ENCODE results near the gene EMX1. TPM values are rescaled to one million over a fixed set of nuclear protein-coding genes. Genes with fewer than 3 reads are reported as not detected.

EMX1 gene
- total RNA-seq, 1 experiment from 2014 or later: not detected

DNA sequence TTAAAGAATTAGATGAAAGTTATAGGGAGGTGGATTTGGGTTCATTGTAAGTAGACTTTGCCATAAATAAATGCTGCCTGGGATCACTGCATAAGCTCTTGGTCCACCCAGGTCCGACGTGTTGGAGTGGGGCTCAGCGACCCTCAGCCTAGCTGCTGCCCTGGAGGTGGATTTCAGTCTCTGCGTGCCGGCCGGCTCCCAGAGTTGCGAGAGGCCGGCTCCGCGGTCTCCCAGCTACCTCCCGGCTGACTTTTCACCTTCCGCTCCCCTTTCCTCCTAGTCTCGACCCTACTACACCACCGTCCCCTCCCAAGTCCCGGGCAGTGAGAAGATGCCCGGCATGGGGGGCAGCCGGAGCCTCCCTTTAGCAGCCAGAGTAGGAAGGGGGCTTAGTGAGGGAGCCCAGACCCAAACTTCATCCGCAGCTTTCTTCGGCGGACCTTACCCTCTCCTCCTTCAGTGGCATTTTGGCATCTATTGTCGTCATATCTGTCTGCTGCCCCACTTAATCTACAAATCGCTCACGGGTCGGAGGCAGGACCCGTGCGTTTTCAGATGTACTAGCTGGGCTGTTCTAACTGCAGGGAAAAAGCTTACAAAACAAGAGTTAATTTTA, 8.1 kb downstream of the EMX1 start:
- Mint-ChIP-seq H3K36me3 (ENCODE audit: insufficient read depth, unreplicated experiment) (no peaks in the 10 kb centered on the region), H3K9me3 (ENCODE audit: low read depth, unreplicated experiment) (no peaks in the 10 kb centered on the region), H3K27ac (ENCODE audit: unreplicated experiment) (no peak overlapping the region), H3K27me3 (ENCODE audit: unreplicated experiment) (peaks cover 35% of the 10 kb centered on the region), H3K4me1 (ENCODE audit: low read depth, unreplicated experiment) (no peaks in the 10 kb centered on the region), H3K4me3 (ENCODE audit: low read depth, unreplicated experiment) (no peak overlapping the region)
- BruUV-seq (replicated peaks): no TSS peak
- DNase-seq: no peak
- intact Hi-C loops (cut with micrococcal nuclease; ENCODE audit: unreplicated experiment): no loop called here
- CTCF ChIA-PET: interaction anchor here (1.3 kb wide), 1 partner anchor 10 kb away, joined by 3 read pairs; no protein-coding TSS in a partner anchor
- TF ChIP-seq, protein P1, sequence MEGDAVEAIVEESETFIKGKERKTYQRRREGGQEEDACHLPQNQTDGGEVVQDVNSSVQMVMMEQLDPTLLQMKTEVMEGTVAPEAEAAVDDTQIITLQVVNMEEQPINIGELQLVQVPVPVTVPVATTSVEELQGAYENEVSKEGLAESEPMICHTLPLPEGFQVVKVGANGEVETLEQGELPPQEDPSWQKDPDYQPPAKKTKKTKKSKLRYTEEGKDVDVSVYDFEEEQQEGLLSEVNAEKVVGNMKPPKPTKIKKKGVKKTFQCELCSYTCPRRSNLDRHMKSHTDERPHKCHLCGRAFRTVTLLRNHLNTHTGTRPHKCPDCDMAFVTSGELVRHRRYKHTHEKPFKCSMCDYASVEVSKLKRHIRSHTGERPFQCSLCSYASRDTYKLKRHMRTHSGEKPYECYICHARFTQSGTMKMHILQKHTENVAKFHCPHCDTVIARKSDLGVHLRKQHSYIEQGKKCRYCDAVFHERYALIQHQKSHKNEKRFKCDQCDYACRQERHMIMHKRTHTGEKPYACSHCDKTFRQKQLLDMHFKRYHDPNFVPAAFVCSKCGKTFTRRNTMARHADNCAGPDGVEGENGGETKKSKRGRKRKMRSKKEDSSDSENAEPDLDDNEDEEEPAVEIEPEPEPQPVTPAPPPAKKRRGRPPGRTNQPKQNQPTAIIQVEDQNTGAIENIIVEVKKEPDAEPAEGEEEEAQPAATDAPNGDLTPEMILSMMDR (IDR thresholded peaks at IDR 0.05; ENCODE audit: unreplicated experiment): no peak

DNA sequence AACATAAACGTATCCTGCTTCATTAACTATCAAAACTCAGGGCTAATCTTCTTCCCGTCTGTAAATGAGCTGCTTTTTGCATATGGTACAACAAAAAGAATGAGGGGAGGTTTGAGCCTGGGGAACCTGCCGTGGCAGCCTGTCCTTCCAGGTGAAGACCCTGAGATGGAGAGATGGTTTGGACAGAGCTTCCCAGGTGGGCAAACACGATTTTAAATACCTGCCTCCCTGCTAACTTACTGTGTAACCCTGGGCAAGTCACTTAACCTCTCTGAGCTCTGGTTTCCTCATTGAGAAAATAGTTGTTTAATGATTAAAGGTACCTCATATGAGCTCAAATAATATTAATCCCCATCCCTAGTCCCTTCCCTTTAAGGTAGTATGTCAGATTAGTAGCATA, 9.0 kb downstream of the EMX1 start:
- peaks cover 32% of the 10 kb centered on the region for H3K27me3 Mint-ChIP-seq (ENCODE audit: unreplicated experiment)
- no peaks in the 10 kb centered on the region for H3K36me3 Mint-ChIP-seq (ENCODE audit: insufficient read depth, unreplicated experiment)
- H3K4me3 Mint-ChIP-seq (ENCODE audit: low read depth, unreplicated experiment): no peak overlapping the region

DNA sequence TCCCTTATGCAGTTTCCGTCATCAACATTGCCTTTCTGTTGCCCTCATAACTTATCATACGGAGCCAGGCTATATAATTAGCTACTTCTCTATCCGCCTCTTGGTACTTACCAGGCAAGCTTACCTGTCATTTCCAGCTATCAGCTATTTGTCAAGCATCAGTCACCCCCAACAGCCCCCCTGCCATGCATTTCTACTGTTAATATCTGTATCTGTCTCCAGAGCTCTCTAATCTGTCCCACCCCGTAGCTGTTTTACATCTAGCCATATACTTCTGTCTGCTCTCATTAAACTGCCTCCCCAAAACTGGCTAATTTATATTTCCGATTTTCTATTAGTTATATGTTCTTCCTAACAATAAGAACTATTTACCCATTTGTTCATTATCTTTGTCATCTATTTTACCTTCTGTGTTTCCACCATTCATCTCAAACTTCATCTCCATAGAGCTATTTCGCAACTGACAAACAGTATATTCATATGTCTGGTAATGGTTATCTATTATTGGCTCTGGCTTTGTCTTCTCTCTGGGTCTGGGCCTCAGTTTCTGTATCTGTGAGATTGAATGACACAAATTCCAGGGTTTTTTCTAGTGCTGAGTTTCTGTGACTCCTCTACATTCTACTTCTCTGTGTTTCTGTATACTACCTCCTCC, 9.6 kb downstream of the EMX1 start:
- H3K27ac Mint-ChIP-seq (ENCODE audit: unreplicated experiment): no peak overlapping the region
- no peaks in the 10 kb centered on the region for H3K4me1 Mint-ChIP-seq (ENCODE audit: low read depth, unreplicated experiment)
- H3K9me3 Mint-ChIP-seq (ENCODE audit: low read depth, unreplicated experiment): no peaks in the 10 kb centered on the region
- DNase-seq: no peak
- no peaks in the 10 kb centered on the region for H3K36me3 Mint-ChIP-seq (ENCODE audit: insufficient read depth, unreplicated experiment)
- H3K4me3 Mint-ChIP-seq (ENCODE audit: low read depth, unreplicated experiment): no peak overlapping the region
- TF ChIP-seq, protein P1 (IDR thresholded peaks at IDR 0.05; ENCODE audit: unreplicated experiment): no peak
- peaks cover 26% of the 10 kb centered on the region for H3K27me3 Mint-ChIP-seq (ENCODE audit: unreplicated experiment)
- CTCF ChIA-PET: no interaction called here
- BruUV-seq (replicated peaks): no TSS peak
- intact Hi-C loops (cut with micrococcal nuclease; ENCODE audit: unreplicated experiment): no loop called here

More for the DNA sequence above, 9.0 kb downstream of the EMX1 start:
- Mint-ChIP-seq H3K9me3 (ENCODE audit: low read depth, unreplicated experiment) (no peaks in the 10 kb centered on the region), H3K27ac (ENCODE audit: unreplicated experiment) (no peak overlapping the region), H3K4me1 (ENCODE audit: low read depth, unreplicated experiment) (no peaks in the 10 kb centered on the region)
- BruUV-seq (replicated peaks): no TSS peak
- DNase-seq: no peak
- TF ChIP-seq, protein P1 (IDR thresholded peaks at IDR 0.05; ENCODE audit: unreplicated experiment): no peak
- intact Hi-C loops (cut with micrococcal nuclease; ENCODE audit: unreplicated experiment): no loop called here
- CTCF ChIA-PET: no interaction called here

DNA sequence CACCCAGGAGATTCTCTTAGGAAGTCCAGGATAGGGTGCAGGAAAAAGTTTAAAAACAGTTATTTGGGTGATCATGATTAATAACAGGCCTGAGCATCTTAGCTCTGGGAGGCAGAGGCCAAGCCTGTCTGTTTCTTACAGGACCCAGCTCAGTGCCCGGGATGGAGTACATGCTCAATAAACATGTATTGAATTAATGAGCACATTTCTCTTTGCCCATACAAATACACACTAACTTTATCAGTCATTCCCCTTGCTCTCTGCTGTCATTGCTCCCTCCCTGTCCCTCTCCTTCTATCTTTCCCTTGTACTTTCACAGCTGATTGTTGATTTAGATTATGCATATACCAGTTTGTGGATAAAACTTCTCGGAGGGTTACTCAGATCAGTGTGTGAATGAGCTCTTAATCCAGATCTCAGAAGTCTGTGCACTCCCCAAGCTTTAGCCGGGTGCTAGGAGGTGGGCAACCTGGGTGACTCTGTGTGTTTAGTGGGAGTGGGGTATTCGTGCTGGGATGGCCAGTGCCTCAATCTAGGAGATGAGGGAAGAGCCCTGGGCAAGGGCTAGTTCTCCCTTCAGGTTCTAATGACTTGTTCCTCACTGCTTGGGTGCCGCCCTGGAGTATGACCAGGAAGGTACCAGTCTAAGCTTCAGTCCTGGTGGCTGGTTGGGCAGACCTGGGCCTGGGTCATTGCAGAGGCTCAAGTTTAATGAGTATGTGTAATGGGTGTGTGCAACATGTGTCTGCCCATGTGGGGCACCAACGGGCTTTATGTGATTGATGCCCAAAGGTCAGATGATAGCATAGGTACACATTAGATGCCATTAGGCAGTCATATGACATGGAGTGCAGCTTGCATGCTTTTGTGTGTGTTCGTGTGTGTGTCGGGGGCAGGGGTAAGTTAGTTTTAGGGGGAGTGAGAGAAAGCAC, 10.6 kb downstream of the EMX1 start:
- TF ChIP-seq, protein P1 (IDR thresholded peaks at IDR 0.05; ENCODE audit: unreplicated experiment): no peak
- intact Hi-C loops (cut with micrococcal nuclease; ENCODE audit: unreplicated experiment): no loop called here
- CTCF ChIA-PET: interaction anchor here (0.6 kb wide), 1 partner anchor 18 kb away, joined by 5 read pairs; no protein-coding TSS in a partner anchor
- no peak for DNase-seq
- Mint-ChIP-seq H3K36me3 (ENCODE audit: insufficient read depth, unreplicated experiment) (no peaks in the 10 kb centered on the region), H3K9me3 (ENCODE audit: low read depth, unreplicated experiment) (no peaks in the 10 kb centered on the region), H3K4me1 (ENCODE audit: low read depth, unreplicated experiment) (no peaks in the 10 kb centered on the region), H3K27ac (ENCODE audit: unreplicated experiment) (no peak overlapping the region), H3K27me3 (ENCODE audit: unreplicated experiment) (peaks cover 16% of the 10 kb centered on the region), H3K4me3 (ENCODE audit: low read depth, unreplicated experiment) (no peak overlapping the region)
- BruUV-seq (replicated peaks): no TSS peak

Measured in Calu3 (cell line).